A673 (cell line): ENCODE results near the gene FXR2. TPM values are rescaled to one million over a fixed set of nuclear protein-coding genes. Genes with fewer than 3 reads are reported as not detected.

Experiments used
- BruUV-seq: library from RNA; stranded (reverse); fragments of 400-500 nt; replicated peaks from 2 replicates; lab custom pipeline; 2021; lab: Mats Ljungman, UMichigan
- CTCF ChIA-PET: fragments of 300-600 bp; sonication (Branson Sonifier 250); formaldehyde crosslinking; loops from one replicate; lab custom pipeline; 2022; ENCODE audit warnings: antibody characterized with exemption; lab: Charles Lee
- POLR2A ChIA-PET: fragments of 300-600 bp; sonication (Branson Sonifier 250); formaldehyde crosslinking; loops from one replicate; lab custom pipeline; 2022; ENCODE audit warnings: antibody characterized with exemption; ENCODE audit not compliant: low non-redundant PET; lab: Charles Lee
- DNase-seq: peaks from one replicate; pipeline ENCODE4 v3.0.0-alpha.2; 2015; ENCODE audit warnings: low spot score
- H3K27ac ChIP-seq: fragments of 200-600 bp; sonication (generic); 2 replicates; pipeline ENCODE4 v1.5.1; 2016; ENCODE audit warnings: mixed run types, low read depth, mild to moderate bottlenecking, mixed read lengths, antibody characterized with exemption, low read length; ENCODE audit not compliant: poor library complexity, severe bottlenecking
- H3K27me3 ChIP-seq: fragments of 200-600 bp; sonication (generic); replicated peaks from 2 replicates; pipeline ENCODE4 v1.6.1; 2017; ENCODE audit warnings: mixed run types, low read depth, mild to moderate bottlenecking, mixed read lengths, antibody characterized with exemption, low read length; ENCODE audit not compliant: insufficient read depth, poor library complexity
- H3K36me3 ChIP-seq: fragments of 200-600 bp; sonication (generic); 2 replicates; pipeline ENCODE4 v1.6.1; 2016; ENCODE audit warnings: mixed run types, mild to moderate bottlenecking, mixed read lengths, antibody characterized with exemption, low read length; ENCODE audit not compliant: insufficient read depth, poor library complexity, severe bottlenecking
- H3K4me1 ChIP-seq: fragments of 200-600 bp; sonication (generic); 2 replicates; pipeline ENCODE4 v1.6.1; 2017; ENCODE audit warnings: mixed run types, mild to moderate bottlenecking, mixed read lengths, antibody characterized with exemption, low read length; ENCODE audit not compliant: insufficient read depth, poor library complexity, severe bottlenecking
- H3K4me3 ChIP-seq: fragments of 200-600 bp; sonication (generic); 2 replicates; pipeline ENCODE4 v1.5.1; 2016; ENCODE audit warnings: low read depth, mixed run types, mild to moderate bottlenecking, mixed read lengths, low read length; ENCODE audit not compliant: poor library complexity, severe bottlenecking
- H3K9me3 ChIP-seq: fragments of 200-600 bp; sonication (generic); 2 replicates; pipeline ENCODE4 v1.6.1; 2016; ENCODE audit warnings: mixed run types, low read depth, mild to moderate bottlenecking, mixed read lengths, antibody characterized with exemption, low read length; ENCODE audit not compliant: poor library complexity, severe bottlenecking
- EZH2 ChIP-seq: fragments of 200-600 bp; sonication (generic); IDR thresholded peaks from 2 replicates; pipeline ENCODE4 v1.6.1; 2017; ENCODE audit warnings: borderline replicate concordance, low read depth, mild to moderate bottlenecking, mixed read lengths, antibody characterized with exemption, low read length; ENCODE audit not compliant: poor library complexity, severe bottlenecking
- intact Hi-C: fragments of 100-400 bp; cut with micrococcal nuclease; formaldehyde crosslinking; loops from one replicate; pipeline ENCODE4 v1.10.0; 2022; ENCODE audit not compliant: unreplicated experiment
- total RNA-seq: library from RNA; stranded (reverse); gene quantifications from 2 replicates; pipeline ENCODE4 v1.2.3, GENCODE V29; 2021
- TF ChIP-seq, protein P1 (sequence below): fragments of 300-800, 200-600 bp; sonication (generic); conservative IDR thresholded peaks from 2 replicates; pipeline ENCODE4 v1.5.1; 2017; ENCODE audit warnings: low read depth, mild to moderate bottlenecking, antibody characterized with exemption, low read length, moderate library complexity, mixed read lengths

The FXR2 gene
- total RNA-seq, 1 experiment from 2014 or later: 101 TPM

DNA sequence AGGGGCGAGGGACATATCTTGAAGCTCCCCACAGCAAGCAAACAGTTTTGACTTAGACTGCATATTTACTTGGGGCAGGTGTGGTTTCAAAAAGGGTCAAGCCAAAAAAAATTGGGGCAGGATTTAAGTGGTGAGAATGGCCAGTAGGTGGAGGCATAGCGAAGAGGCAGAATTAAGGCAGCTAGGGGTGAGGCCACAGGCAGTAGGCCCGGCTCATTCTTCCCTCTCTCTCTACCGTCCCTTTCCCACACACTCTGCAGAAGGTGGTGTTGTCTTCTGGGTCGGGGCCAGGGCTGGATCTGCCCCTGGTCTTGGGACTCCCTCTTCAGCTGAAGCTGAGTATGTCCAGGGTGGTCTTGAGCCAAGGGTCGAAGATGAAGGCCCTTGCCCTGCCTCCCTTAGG is 17.8 kb upstream of the FXR2 start:
- DNase-seq: peak; percentile 58
- TF ChIP-seq, protein P1, sequence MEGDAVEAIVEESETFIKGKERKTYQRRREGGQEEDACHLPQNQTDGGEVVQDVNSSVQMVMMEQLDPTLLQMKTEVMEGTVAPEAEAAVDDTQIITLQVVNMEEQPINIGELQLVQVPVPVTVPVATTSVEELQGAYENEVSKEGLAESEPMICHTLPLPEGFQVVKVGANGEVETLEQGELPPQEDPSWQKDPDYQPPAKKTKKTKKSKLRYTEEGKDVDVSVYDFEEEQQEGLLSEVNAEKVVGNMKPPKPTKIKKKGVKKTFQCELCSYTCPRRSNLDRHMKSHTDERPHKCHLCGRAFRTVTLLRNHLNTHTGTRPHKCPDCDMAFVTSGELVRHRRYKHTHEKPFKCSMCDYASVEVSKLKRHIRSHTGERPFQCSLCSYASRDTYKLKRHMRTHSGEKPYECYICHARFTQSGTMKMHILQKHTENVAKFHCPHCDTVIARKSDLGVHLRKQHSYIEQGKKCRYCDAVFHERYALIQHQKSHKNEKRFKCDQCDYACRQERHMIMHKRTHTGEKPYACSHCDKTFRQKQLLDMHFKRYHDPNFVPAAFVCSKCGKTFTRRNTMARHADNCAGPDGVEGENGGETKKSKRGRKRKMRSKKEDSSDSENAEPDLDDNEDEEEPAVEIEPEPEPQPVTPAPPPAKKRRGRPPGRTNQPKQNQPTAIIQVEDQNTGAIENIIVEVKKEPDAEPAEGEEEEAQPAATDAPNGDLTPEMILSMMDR: peak; percentile 59
- no peak for TF ChIP-seq EZH2
- Histone ChIP-seq H3K9me3 (no peaks in the 10 kb centered on the region), H3K36me3 (no peaks in the 10 kb centered on the region), H3K27ac (no peak overlapping the region), H3K4me3 (no peak overlapping the region), H3K27me3 (no peaks in the 10 kb centered on the region), H3K4me1 (no peaks in the 10 kb centered on the region)
- no TSS peak for BruUV-seq
- ChIA-PET CTCF (interaction anchor here (0.6 to 1.0 kb wide), 3 partner anchors 54 to 84 kb away, joined by 3 to 5 read pairs (median 3); partner anchors contain the start of genes TP53 and WRAP53), POLR2A (no interaction called here)
- intact Hi-C loops: no loop called here

DNA sequence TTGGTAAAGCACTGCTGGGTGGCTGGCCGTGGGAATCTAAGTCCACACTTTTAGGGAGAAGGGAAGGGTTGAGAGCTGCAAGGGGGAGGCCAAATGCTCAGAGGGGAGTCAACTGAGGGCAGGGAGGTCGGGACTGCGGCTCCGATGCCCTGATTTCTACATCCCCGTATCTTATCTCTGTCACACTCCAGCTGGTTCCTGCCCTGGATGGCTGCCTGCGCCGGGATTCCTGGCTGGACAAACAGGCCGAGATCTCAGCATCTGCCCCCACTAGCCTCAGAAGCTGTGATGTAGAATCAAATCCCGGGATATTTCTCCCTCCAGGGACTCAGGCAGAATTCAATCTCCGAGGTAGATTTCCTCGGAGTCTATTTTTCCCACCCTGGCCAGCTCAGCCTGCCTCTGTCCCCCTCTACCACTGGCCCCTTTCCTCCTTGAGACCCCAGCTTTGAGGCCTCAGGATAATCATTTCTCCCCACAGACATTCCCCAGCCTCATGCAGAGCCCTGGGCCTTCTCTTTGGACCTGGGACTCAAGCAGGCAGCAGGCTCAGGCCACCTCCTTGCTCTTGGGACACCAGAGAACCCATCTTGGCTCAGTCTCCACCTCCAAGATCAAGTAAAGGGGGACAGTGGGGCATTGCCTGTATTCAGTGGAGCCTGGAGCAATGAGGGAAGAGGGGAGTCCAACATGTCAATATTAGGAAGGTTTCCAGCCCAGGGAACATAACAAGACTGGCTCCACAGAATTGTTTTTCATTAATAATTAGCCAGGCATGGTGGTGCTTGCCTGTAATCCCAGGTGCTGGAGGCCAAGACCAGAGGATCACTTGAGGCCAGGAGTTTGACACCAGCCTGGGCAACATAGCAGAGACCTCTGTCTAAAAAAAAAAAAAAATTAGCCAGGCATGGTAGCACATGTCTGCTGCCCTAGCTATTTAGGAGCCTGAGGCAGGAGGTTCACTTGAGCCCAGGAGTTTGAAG is 17.0 kb upstream of the FXR2 start:
- no peak for TF ChIP-seq EZH2
- TF ChIP-seq, protein P1: no peak
- no peaks in the 10 kb centered on the region for H3K4me1 ChIP-seq
- no TSS peak for BruUV-seq
- H3K27me3 ChIP-seq: no peaks in the 10 kb centered on the region
- intact Hi-C loops: no loop called here
- CTCF ChIA-PET: interaction anchor here (1.0 kb wide), 1 partner anchor 56 kb away, joined by 5 read pairs; the partner anchor contains the start of gene WRAP53
- no peak overlapping the region for H3K4me3 ChIP-seq
- DNase-seq: no peak
- H3K36me3 ChIP-seq: no peaks in the 10 kb centered on the region
- H3K9me3 ChIP-seq: no peaks in the 10 kb centered on the region
- H3K27ac ChIP-seq: no peak overlapping the region
- POLR2A ChIA-PET: interaction anchor here (0.5 kb wide), 1 partner anchor 14 kb away, joined by 3 read pairs; no protein-coding TSS in a partner anchor

- Histone ChIP-seq H3K27ac (no peak within 1 kb of the TSS), H3K36me3 (no peaks in the 10 kb centered on the region), H3K4me1 (no peaks in the 10 kb centered on the region), H3K27me3 (no peaks in the 10 kb centered on the region), H3K9me3 (no peaks in the 10 kb centered on the region), H3K4me3 (no peak within 1 kb of the TSS)
- intact Hi-C loops: loop anchor here (5.0 kb wide), 1 partner anchor 57 kb away; the partner anchor contains the start of genes TP53 and WRAP53
- DNase-seq: no peak
- no peak for TF ChIP-seq EZH2
- TF ChIP-seq, protein P1: no peak
- CTCF ChIA-PET: no interaction called here
- no TSS peak for BruUV-seq
- POLR2A ChIA-PET: no interaction called here
These were observed 15.4 kb upstream of the FXR2 start, which contains the start of gene SHBG for GRCh38 chr17:7629939-7630571. TSS of gene SHBG (plus strand) at chr17:7630135. CDS start at chr17:7630173, 38 bp downstream.
